GM10847 (cell line): ENCODE results near the gene LAMTOR4.

Experiments used
- POLR2A ChIP-seq: IDR thresholded peaks from 2 replicates; pipeline ENCODE4 v1.6.1; 2011; ENCODE audit not compliant: insufficient read length; ENCODE audit errors: extremely low read depth

The LAMTOR4 gene

DNA sequence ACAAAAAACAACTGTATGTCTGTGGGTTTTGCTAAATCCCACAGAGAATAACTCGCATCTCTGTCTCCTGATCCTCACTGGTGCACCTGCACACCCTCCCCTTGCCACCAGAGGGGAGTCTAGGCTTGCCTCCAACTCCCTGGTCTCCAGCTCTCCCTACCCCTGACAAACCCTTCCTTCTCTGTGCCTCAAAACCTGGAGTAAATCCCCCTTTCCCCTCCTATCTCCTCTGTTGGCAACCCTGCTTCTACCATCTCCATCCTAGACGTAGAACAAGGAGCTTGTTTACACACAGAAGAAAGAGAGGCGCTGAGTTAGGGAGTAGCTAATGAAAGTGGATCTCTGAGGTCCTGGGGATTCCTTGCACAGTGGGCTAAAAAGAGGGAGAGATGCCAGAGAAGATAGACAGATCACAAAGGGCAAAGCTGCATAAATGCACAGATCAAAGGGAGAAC lies 16.0 kb upstream of the LAMTOR4 start:
- TF ChIP-seq POLR2A, result no peak

DNA sequence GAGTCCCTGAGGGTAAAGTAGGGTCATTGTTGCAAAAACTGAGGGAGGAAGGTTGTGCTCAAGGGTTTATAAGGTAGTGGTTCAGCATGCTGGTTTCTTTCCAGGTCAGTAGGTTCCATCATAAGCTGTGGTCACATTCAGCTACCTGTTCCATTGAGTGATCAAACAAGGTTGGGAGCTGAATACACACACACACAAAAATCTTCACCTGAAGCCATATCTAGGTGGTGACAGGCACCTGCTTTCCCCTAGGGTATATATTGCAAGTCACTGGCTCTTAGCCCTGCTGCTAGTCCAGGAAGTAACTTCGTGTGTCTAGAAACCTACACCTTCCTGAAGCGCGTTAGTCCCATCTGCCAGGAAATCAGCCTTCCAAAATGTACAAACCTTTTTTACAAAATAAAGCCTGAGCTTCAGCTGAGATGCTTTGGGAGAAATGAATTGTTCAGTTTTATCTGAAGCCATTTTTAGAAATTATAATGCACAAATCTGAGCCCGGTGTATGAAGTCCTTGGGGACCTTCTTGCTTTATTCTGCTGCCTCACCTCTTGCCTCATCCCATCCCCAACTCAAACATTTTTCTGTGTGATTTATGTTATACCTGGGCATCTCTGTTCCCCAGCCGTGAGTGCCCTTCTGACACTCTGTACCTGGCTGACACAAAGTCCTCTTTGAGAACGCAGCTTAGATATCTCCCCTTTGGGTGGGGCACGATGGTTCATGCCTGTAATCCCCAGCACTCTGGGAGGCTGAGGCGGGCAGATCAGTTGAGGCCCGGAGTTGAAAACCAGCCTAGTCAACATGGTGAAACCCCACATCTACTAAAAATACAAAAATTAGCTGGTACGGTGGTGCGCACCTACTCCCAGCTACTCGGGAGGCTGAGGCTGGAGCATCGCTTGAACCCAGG lies 10.6 kb upstream of the LAMTOR4 start:
- TF ChIP-seq POLR2A, result no peak

DNA sequence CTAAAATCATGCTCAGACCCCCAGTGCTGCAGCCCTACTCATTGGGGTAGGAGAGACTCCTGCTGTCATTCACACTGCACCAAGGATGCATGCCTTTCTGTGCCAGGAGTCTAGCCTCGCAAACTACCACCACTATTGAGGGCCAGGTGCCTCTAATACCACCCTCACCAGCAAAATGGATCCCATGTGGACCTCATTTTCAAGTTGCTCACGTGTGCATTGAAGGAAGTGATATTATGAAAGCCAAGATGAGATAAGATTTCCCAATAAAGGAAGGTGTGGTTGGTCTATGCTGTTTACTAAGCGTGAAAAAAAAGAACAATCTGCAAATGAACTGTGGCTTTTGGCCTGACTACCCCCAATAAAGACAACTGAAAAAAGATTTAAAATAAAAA lies 7.2 kb upstream of the LAMTOR4 start:
- TF ChIP-seq POLR2A, result no peak

DNA sequence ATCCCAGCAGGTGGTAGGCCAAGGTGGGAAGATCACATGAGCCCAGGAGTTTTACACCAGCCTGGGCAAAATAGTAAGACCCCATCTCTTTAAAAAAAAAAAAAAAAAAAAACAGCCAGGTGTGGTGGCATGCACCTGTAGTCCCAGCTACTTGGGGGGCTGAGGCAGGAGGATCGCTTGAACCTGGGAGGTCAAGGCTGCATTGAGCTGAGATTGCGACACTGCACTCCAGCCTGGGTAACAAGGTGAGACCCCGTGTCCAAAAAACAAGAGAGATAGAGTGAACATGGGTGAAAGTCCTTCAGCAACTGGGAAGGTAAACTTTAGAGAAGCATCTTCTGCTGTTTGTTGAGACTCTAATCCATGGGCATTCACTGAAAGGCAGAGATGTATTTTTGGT lies 6.3 kb upstream of the LAMTOR4 start:
- TF ChIP-seq POLR2A, result no peak

DNA sequence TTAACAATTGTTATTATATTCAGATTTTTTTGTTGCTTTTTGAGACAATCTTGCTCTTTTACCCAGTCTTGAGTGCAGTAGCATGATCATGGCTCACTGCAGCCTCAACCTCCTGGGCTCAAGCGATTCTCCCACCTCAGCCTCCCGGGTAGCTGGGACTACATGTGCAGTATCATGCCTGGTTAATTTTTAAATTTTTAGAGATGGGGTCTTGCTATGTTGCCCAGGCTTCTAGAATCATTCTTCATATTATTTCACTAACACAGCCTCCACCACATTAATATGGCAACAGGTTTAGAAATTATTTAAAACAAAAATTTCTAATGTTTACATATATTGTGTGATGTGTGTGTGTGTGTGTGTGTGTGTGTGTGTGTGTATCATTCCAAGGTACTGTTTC lies 1.4 kb upstream of the LAMTOR4 start:
- no peak for TF ChIP-seq POLR2A

DNA sequence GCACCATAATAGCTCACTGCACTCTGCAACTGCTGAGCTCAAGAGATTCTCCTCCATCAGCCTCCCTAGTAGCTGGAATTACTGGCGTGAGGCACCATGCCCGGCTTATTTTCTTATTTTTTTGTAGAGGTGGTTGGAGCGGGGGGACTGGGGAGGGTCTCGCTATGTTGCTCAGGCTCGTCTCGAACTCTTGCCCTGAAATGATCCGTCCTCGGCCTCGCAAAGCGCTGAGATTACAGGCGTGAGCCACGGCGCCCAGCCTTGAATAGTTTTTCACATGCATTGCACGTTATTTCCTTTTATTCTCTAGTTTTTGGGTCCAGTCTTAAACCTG lies 526 bp upstream of the LAMTOR4 start:
- no peak for TF ChIP-seq POLR2A

DNA sequence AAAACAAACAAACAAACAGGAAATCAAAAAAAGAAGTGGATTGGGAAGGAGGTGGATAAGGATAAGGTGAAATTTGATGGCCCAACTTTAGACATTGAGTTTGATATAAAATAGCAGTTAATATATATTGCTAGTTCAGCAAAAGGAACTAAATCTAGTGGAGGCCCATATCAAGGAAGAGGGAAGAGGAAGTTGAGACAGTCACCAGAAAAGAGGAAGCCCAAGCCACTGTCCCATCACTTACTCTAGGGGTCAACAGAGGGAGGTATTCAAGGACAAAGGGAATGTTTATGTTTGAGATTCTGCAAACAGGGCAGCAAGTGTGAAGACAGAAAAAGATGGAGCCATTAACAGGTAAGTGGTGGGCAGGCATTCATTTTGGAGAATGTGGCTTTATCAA lies 3.7 kb downstream of the LAMTOR4 start:
- TF ChIP-seq POLR2A, result no peak

DNA sequence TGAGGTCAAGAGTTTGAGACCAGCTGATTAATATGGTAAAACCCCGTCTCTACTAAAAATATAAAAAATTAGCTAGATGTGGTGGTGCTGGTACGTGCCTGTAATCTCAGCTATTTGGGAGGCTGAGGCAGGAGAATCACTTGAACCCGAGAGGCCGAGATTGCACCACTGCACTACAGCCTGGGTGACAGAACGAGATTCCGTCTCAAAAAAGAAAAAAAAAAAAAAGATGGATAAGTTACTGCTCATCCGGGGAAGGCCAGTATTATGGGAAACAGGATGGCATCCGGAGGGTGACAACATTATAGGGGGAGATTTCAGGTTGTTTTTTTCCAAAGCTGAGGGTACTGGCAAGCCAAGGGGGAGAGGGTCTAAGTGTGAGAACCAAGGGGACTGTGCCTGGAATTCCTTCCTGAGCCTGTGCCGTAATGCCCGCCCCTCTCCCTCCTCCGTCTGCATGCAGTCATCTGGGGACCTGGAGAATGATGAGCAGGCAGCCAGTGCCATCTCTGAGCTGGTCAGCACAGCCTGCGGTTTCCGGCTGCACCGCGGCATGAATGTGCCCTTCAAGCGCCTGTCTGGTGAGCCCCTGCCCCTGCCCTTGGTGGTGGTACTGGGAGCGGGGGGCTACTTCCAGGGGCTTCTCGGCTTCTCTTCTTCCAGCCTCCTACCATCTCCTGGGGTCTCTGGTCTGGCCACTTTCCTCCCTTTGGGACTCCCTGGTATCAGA lies 4.4 kb downstream of the LAMTOR4 start:
- no peak for TF ChIP-seq POLR2A

DNA sequence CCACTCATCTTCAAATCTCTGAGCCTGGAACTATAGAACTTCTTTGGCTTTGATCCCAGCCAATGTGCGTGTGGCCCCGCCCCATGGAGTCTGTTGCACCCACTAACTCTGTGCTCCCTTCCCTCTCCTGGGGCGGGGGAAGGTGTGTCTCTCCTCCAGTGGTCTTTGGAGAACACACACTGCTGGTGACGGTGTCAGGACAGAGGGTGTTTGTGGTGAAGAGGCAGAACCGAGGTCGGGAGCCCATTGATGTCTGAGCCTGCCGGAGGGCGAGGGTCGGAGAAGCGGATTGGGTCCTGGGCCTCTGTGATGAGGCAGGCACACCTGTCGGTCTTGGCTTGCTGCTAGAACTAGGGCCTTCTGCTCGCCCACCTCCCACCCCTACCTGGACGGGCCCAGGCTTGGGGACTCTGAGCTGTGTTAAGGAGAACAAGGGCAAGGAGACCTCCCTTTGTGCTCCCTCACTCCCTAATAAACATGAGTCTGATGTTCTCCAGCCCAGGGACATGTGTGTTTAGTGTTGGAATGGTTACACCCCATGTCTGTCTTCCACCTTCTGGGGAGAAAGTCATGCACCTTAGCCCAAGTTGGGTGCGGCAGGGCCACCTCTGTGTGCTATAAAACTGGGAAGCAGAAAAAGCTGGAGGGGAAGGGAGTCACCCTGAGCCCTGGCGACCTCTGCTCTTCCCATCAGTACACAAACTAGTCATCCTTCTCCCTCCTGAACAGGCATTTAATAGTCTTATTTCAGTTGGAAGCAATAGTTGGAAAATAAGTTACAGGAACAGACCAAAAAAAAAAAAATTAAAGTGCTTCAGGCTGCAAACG lies 5.2 kb downstream of the LAMTOR4 start:
- no peak for TF ChIP-seq POLR2A

DNA sequence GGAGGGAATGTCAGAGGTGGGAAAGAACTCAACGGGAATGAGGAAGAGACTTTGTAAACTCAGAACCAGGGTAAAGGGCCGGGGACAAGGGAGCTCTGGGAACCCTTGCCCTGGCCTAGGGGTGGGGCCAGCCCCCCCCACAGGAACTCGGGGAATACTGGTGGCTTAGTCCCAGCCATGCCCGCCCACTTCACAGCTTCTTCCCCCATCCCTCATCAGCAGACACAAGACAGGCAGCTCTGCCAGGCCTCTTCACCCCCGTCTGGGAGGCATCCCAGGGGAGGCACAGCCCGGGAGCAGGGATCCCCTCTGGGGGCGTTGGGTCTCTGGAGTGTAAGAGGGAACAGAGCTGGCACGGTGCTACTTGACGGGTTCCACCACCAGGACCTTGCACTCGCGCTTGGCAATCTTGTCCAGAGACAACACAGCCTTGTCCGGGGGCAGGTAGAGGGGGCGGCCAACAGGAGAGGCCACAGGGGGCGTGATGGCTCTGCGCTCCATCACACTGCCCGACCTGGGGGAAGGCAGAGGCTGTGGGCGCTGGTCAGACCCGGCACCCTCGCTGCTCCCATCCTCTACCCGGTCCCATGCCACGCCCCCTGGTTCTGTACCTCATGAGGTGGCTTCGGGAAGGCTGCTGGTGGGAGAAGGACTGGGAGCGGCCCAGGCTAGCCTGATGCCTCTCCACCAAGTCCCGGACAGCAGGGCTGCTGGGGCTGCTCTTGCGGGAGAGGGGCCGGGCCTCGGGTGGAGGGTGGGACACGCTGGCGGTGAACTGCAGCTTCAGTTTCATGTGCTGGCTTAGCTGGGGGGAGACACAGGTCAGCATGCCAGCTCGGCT lies 6.2 kb downstream of the LAMTOR4 start:
- TF ChIP-seq POLR2A, result no peak

DNA sequence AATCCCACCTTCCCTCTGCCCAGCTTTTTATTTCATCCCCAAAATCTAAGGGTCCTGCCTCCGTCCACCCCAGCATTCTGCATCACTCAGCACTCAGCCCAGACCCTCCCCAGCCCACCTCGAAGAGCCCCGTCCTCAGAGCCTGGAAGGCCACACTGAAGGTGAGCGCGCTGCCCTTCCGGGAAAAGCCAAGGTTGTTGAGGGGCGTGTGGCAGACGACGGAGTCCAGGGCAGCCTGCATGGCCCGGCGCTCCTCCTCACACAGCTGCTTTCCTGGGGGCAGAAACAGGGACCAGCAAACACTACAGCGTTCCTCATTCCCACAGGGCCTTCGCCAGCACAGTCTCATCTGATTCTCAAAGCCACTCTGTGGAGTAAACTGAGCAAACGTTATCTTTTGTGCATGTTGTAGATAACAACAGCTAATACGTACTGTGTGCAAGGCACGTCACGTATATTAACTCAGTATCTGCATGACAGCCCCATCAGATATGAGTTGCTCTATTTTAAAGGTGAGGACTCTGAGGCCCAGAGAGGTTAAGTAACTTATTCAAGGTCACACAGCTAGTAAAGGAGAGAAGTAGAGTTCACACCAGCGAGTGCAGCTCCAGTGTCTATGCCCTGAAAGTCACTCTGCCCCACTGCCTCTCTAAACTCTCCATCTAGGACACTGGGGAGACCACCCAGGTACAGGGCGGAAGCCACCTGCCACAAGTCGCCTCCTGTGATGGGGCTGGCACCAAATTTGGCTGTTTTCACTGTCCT lies 7.0 kb downstream of the LAMTOR4 start:
- no peak for TF ChIP-seq POLR2A

DNA sequence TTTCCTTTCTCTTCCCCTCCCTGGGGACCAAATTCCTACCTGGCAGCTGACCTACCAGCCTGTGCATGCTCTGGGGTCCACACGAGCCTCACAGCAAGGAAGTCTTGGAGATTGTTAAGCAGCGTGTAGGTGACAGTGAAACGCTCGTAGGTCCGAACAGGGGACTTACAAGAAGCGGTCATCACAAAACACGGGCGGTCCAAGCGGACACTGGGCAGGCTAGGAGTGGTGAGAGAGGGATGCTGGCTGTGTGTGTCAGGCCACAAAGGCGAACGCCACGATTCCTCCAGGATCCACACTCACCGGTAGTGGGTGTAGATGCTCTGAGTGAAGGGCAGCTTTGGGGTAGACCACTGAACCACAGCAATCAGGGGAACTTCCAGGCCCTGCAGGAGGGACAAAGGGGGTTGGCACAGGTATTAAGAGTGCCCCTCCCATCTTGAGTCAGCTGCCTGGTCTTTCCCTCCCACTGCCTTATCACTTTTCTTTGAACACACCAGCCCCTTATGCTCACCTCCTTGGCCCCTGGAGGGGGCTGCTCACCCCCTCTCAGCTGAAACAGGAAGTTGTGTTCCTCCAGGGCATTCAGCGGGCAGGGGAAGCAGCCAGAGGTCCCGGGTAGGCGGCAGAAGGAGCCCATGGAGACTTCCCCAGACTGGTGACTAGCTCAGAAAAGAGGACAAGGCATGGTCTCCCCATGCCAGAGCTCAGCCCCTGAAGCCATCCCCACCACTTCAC lies 7.8 kb downstream of the LAMTOR4 start:
- TF ChIP-seq POLR2A, result no peak

DNA sequence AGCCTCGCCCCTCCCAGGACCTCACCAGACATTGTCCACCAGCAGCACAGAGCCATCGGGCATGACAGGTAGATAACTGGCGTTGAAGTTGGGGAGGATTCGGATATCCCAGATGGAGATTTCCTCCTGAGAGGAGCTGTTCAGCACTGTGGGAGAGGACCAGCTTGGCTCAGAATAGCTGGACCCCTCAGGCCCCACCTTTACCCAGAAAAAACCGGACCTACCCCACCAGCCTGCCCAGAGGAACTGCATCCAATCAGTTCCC lies 8.3 kb downstream of the LAMTOR4 start:
- TF ChIP-seq POLR2A, result no peak
